ENCODE data around the gene KIT.

GRCh38 chr4:54668014-54668611, 10.4 kb downstream of the KIT start:
- TF ChIP-seq CTCF (IDR thresholded peaks at IDR 0.05; ENCODE audit: low read length), result no peak
- TF ChIP-seq EZH2 (IDR thresholded peaks at IDR 0.05; ENCODE audit: borderline replicate concordance, low read length), result no peak

All from OCI-LY1 (cell line).